A549 (cell line): Measurements from ENCODE around the gene STARD4.

ENCODE experiments used
- BHLHE40 ChIP-seq: IDR thresholded peaks from 2 replicates; pipeline ENCODE4 v1.6.1; 2012; ENCODE audit warnings: low read depth, low read length, inconsistent platforms
- CEBPB ChIP-seq, 2 experiments: fragments of >200 bp in 1 of 2; sonication (Bioruptor Twin) in 1 of 2; formaldehyde crosslinking in 1 of 2; IDR thresholded peaks; 2 replicates each; pipeline ENCODE4 v1.6.1; 2012 to 2016
- CHD2 ChIP-seq: fragments of 150-350 bp; IDR thresholded peaks from 2 replicates; pipeline ENCODE4 v1.6.1; 2014; ENCODE audit warnings: low read length; ENCODE audit not compliant: partially characterized antibody
- EP300 ChIP-seq, 2 experiments: fragments of >200 bp; sonication (Bioruptor Twin); formaldehyde crosslinking; IDR thresholded peaks; 2 replicates in 1 of 2; 3 replicates in 1 of 2; pipeline ENCODE4 v1.6.1; 2016 to 2017
- ESRRA ChIP-seq: fragments of 150-350 bp; IDR thresholded peaks from 2 replicates; pipeline ENCODE4 v1.6.1; 2014; ENCODE audit warnings: mild to moderate bottlenecking, low read length, borderline replicate concordance
- MAFK ChIP-seq: fragments of 450-650 bp; IDR thresholded peaks from 2 replicates; pipeline ENCODE4 v1.6.1; 2014; ENCODE audit not compliant: partially characterized antibody
- MYC ChIP-seq: IDR thresholded peaks from 2 replicates; pipeline ENCODE4 v1.6.1; 2012; ENCODE audit warnings: mild to moderate bottlenecking, inconsistent platforms, low read length, improper control_type of control experiment, borderline replicate concordance
- POLR2A ChIP-seq: IDR thresholded peaks from 2 replicates; pipeline ENCODE4 v1.6.1; 2012; ENCODE audit warnings: mild to moderate bottlenecking, low read length
- POLR2AphosphoS2 ChIP-seq: conservative IDR thresholded peaks from 2 replicates; pipeline ENCODE4 v1.6.1; 2012; ENCODE audit warnings: low read length, improper control_type of control experiment, inconsistent platforms
- ZC3H11A ChIP-seq: fragments of 450-650 bp; IDR thresholded peaks from 2 replicates; pipeline ENCODE4 v1.6.1; 2014; ENCODE audit warnings: antibody characterized with exemption, mild to moderate bottlenecking
- ZSCAN20 ChIP-seq: fragments of 250-450 bp; sonication (Bioruptor Pico); IDR thresholded peaks from 2 replicates; pipeline ENCODE4 v1.8.0; 2022; ENCODE audit warnings: mild to moderate bottlenecking, moderate library complexity
- TF ChIP-seq, protein P1 (sequence below): fragments of >200 bp; sonication (Bioruptor Twin); formaldehyde crosslinking; IDR thresholded peaks from 3 replicates; pipeline ENCODE4 v1.5.1; 2016
- TF ChIP-seq, protein P2 (sequence below): fragments of >200 bp; sonication (Bioruptor Twin); formaldehyde crosslinking; IDR thresholded peaks from 3 replicates; pipeline ENCODE4 v1.6.1; 2016
- TF ChIP-seq, protein P3 (sequence below): IDR thresholded peaks from 2 replicates; pipeline ENCODE4 v1.6.1; 2012

- no peak for TF ChIP-seq POLR2A
- TF ChIP-seq, protein P1, sequence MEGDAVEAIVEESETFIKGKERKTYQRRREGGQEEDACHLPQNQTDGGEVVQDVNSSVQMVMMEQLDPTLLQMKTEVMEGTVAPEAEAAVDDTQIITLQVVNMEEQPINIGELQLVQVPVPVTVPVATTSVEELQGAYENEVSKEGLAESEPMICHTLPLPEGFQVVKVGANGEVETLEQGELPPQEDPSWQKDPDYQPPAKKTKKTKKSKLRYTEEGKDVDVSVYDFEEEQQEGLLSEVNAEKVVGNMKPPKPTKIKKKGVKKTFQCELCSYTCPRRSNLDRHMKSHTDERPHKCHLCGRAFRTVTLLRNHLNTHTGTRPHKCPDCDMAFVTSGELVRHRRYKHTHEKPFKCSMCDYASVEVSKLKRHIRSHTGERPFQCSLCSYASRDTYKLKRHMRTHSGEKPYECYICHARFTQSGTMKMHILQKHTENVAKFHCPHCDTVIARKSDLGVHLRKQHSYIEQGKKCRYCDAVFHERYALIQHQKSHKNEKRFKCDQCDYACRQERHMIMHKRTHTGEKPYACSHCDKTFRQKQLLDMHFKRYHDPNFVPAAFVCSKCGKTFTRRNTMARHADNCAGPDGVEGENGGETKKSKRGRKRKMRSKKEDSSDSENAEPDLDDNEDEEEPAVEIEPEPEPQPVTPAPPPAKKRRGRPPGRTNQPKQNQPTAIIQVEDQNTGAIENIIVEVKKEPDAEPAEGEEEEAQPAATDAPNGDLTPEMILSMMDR = no peak
- no peak for TF ChIP-seq MAFK
- TF ChIP-seq, protein P2, sequence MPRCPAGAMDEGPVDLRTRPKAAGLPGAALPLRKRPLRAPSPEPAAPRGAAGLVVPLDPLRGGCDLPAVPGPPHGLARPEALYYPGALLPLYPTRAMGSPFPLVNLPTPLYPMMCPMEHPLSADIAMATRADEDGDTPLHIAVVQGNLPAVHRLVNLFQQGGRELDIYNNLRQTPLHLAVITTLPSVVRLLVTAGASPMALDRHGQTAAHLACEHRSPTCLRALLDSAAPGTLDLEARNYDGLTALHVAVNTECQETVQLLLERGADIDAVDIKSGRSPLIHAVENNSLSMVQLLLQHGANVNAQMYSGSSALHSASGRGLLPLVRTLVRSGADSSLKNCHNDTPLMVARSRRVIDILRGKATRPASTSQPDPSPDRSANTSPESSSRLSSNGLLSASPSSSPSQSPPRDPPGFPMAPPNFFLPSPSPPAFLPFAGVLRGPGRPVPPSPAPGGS = no peak
- no peak for TF ChIP-seq POLR2AphosphoS2
- no peak for TF ChIP-seq EP300 (IDR thresholded peaks at IDR 0.05)
- TF ChIP-seq, protein P3, sequence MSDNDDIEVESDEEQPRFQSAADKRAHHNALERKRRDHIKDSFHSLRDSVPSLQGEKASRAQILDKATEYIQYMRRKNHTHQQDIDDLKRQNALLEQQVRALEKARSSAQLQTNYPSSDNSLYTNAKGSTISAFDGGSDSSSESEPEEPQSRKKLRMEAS = no peak
- TF ChIP-seq BHLHE40 = no peak
- no peak for TF ChIP-seq ESRRA
- no peak for TF ChIP-seq CHD2
- no peak for TF ChIP-seq CEBPB (IDR thresholded peaks at IDR 0.05)
- TF ChIP-seq ZC3H11A = no peak
- no peak for TF ChIP-seq ZSCAN20 (CRISPR knock-in tag)
- TF ChIP-seq MYC = no peak
These were observed 6.4 kb upstream of the STARD4 start for GRCh38 chr5:111518777-111519176.
